A549 (cell line): ENCODE measurements around the gene TGIF1.

Experiments
- BHLHE40 ChIP-seq: IDR thresholded peaks from 2 replicates; pipeline ENCODE4 v1.6.1; 2012; ENCODE audit warnings: low read depth, low read length, inconsistent platforms
- CTCF ChIP-seq: fragments of >200 bp; sonication (Bioruptor Twin); formaldehyde crosslinking; IDR thresholded peaks from 3 replicates; pipeline ENCODE4 v1.5.1; 2016
- EP300 ChIP-seq, 2 experiments: fragments of >200 bp; sonication (Bioruptor Twin); formaldehyde crosslinking; IDR thresholded peaks; 2 replicates in 1 of 2; 3 replicates in 1 of 2; pipeline ENCODE4 v1.6.1; 2016 to 2017
- MYC ChIP-seq: IDR thresholded peaks from 2 replicates; pipeline ENCODE4 v1.6.1; 2012; ENCODE audit warnings: mild to moderate bottlenecking, inconsistent platforms, low read length, improper control_type of control experiment, borderline replicate concordance
- NR3C1 ChIP-seq: fragments of >200 bp; sonication (Bioruptor Twin); formaldehyde crosslinking; IDR thresholded peaks from 3 replicates; pipeline ENCODE4 v1.6.1; 2017
- POLR2A ChIP-seq: IDR thresholded peaks from 2 replicates; pipeline ENCODE4 v1.6.1; 2012; ENCODE audit warnings: mild to moderate bottlenecking, low read length
- RAD21 ChIP-seq, 2 experiments: fragments of >200 bp in 1 of 2; sonication (Bioruptor Twin) in 1 of 2; formaldehyde crosslinking in 1 of 2; IDR thresholded peaks in 1 of 2; conservative IDR thresholded peaks in 1 of 2; 2 replicates in 1 of 2; 3 replicates in 1 of 2; pipeline ENCODE4 v1.6.1; 2012 to 2018; ENCODE audit warnings: inconsistent platforms in 1 of 2

- TF ChIP-seq NR3C1 (no peak), POLR2A (no peak), EP300 (IDR thresholded peaks at IDR 0.05) (no peak), CTCF (no peak), RAD21 (conservative IDR thresholded peaks at IDR 0.05 in 1 of 2, IDR thresholded peaks at IDR 0.05 in 1 of 2) (no peak), BHLHE40 (no peak), MYC (no peak)
These were observed 28.4 kb downstream of the TGIF1 start for GRCh38 chr18:3478262-3478978.
